K562 (cell line): ENCODE results near the gene MICAL1. TPM values are rescaled to one million over a fixed set of nuclear protein-coding genes. Genes with fewer than 3 reads are reported as not detected.

Experiments used
- ATAC-seq: fragments of 200-7000 bp; cut with Tn5 transposase; 3 replicates; pipeline ENCODE4 v1.9.1; 2020; ENCODE audit warnings: moderate library complexity
- BruUV-seq: library from RNA; stranded (reverse); fragments of 400-500 nt; replicated peaks from 2 replicates; lab custom pipeline; 2021; lab: Mats Ljungman, UMichigan
- CTCF ChIA-PET: fragments of 300-600 bp; formaldehyde crosslinking; extraction: SDS; loops from one replicate; lab custom pipeline; 2021; ENCODE audit warnings: low intra/inter-chr PET ratio; lab: Yijun Ruan, JAX
- POLR2A ChIA-PET: fragments of 300-600, 350-650 bp; sonication (Branson Sonifier 250); formaldehyde crosslinking; extraction: SDS; loops from one replicate; lab custom pipeline; 2021; ENCODE audit warnings: antibody characterized with exemption, inconsistent platforms; lab: Yijun Ruan, JAX
- DNase-seq, 4 experiments: peaks; one replicate each; pipeline versions ENCODE4 v3.0.0 to v3.0.0-alpha.2; 2011 to 2018; ENCODE audit warnings: low spot score in 3 of 4, mixed read lengths in 3 of 4; ENCODE audit errors: extremely low read depth in 1 of 4
- FAIRE-seq: peaks from 2 replicates; lab custom pipeline; 2011; peaks lifted over from hg19 to GRCh38; lab: Jason Lieb, UNC
- H2AFZ ChIP-seq: 2 replicates; pipeline ENCODE4 v1.6.0; 2011; ENCODE audit warnings: low read depth, low read length, control low read depth, inconsistent platforms
- H3K27ac ChIP-seq: fragments of 200-600 bp; 3 replicates; pipeline ENCODE4 v1.8.0; 2011; ENCODE audit warnings: low read depth, mild to moderate bottlenecking, control low read depth, inconsistent platforms, low read length, moderate library complexity, mixed read lengths; ENCODE audit errors: extremely low read depth
- H3K27me3 ChIP-seq, 2 experiments: fragments of 300-600 bp in 1 of 2; 2 replicates in 1 of 2; 3 replicates in 1 of 2; pipeline versions ENCODE4 v1.6.0 to v1.8.0; 2011; ENCODE audit warnings: inconsistent platforms in 2 of 2, low read length in 2 of 2, mild to moderate bottlenecking in 1 of 2, mixed read lengths in 1 of 2, moderate library complexity in 1 of 2; ENCODE audit not compliant: control insufficient read depth in 2 of 2, insufficient read depth in 2 of 2
- H3K36me3 ChIP-seq: fragments of 300-600 bp; 3 replicates; pipeline ENCODE4 v1.8.0; 2011; ENCODE audit warnings: mild to moderate bottlenecking, low read length, inconsistent platforms; ENCODE audit not compliant: control insufficient read depth, insufficient read depth
- H3K4me1 ChIP-seq, 2 experiments: fragments of 200-600 bp in 1 of 2; replicated peaks in 1 of 2; 2 replicates in 1 of 2; 3 replicates in 1 of 2; pipeline versions ENCODE4 v1.5.1 to v1.8.0; 2011; ENCODE audit warnings: inconsistent platforms in 2 of 2, low read length in 2 of 2, mild to moderate bottlenecking in 1 of 2, mixed read lengths in 1 of 2, moderate library complexity in 1 of 2; ENCODE audit not compliant: control insufficient read depth in 2 of 2, insufficient read depth in 2 of 2
- H3K4me2 ChIP-seq: 2 replicates; pipeline ENCODE4 v1.6.1; 2011; ENCODE audit warnings: low read length, control low read depth, inconsistent platforms, mixed read lengths; ENCODE audit not compliant: insufficient read depth
- H3K4me3 ChIP-seq: fragments of 200-600 bp; sonication (generic), shearing (Covaris generic); 2 replicates; pipeline ENCODE4 v1.5.1; 2016; ENCODE audit warnings: control low read depth, inconsistent platforms
- H3K79me2 ChIP-seq: fragments of 200-600 bp; 3 replicates; pipeline ENCODE4 v1.8.0; 2011; ENCODE audit warnings: low read length, inconsistent platforms; ENCODE audit not compliant: control insufficient read depth, insufficient read depth
- H3K9ac ChIP-seq, 2 experiments: 2 replicates each; pipeline versions ENCODE4 v1.6.0 to v1.6.1; 2011; ENCODE audit warnings: low read depth in 2 of 2, low read length in 2 of 2, control low read depth in 1 of 2, inconsistent platforms in 1 of 2, mild to moderate bottlenecking in 1 of 2, mixed read lengths in 1 of 2; ENCODE audit not compliant: insufficient read depth in 1 of 2
- H3K9me1 ChIP-seq: one replicate; pipeline ENCODE4 v1.6.0; 2011; ENCODE audit warnings: inconsistent platforms, mild to moderate bottlenecking, low read length, moderate library complexity; ENCODE audit not compliant: control insufficient read depth, insufficient read depth
- H3K9me3 ChIP-seq: replicated peaks from 2 replicates; pipeline ENCODE4 v1.5.1; 2011; ENCODE audit warnings: low read depth, low read length, inconsistent platforms; ENCODE audit not compliant: control insufficient read depth, insufficient read depth
- H4K20me1 ChIP-seq: replicated peaks from 2 replicates; pipeline ENCODE4 v1.6.1; 2011; ENCODE audit warnings: low read length, inconsistent platforms, mixed read lengths; ENCODE audit not compliant: control insufficient read depth, insufficient read depth
- CHD7 ChIP-seq: fragments of 200-600 bp; sonication (generic); IDR thresholded peaks from one replicate; pipeline ENCODE4 v1.6.1; 2012; ENCODE audit warnings: mild to moderate bottlenecking, low read depth, low read length, inconsistent platforms
- RAD21 ChIP-seq, 2 experiments: fragments of 250-450 bp in 1 of 2; fragments of 450-650 bp in 1 of 2; sonication (Bioruptor Pico) in 1 of 2; formaldehyde crosslinking in 1 of 2; IDR thresholded peaks in 1 of 2; conservative IDR thresholded peaks in 1 of 2; 2 replicates each; pipeline versions ENCODE4 v1.4.0 to v1.8.0; 2020 to 2022; ENCODE audit warnings: mild to moderate bottlenecking in 2 of 2, moderate library complexity in 1 of 2
- STAG1 ChIP-seq: sonication (generic); formaldehyde crosslinking; IDR thresholded peaks from 2 replicates; pipeline ENCODE4 v1.5.0; 2020; ENCODE audit warnings: missing genetic modification reagents, borderline replicate concordance
- ZBTB7A ChIP-seq: IDR thresholded peaks from 2 replicates; pipeline ENCODE4 v1.6.1; 2011; ENCODE audit warnings: low read depth, mild to moderate bottlenecking, low read length, moderate library complexity, borderline replicate concordance; ENCODE audit not compliant: control insufficient read depth
- ZNF197 ChIP-seq: fragments of 200-800 bp; sonication (Bioruptor generic); IDR thresholded peaks from 2 replicates; pipeline ENCODE4 v1.6.1; 2016; ENCODE audit warnings: low read depth, missing genetic modification characterization, missing compliant biosample characterization
- ZNF23 ChIP-seq: fragments of 250-450 bp; sonication (Bioruptor Pico); IDR thresholded peaks from 2 replicates; pipeline ENCODE4 v1.4.0; 2020; ENCODE audit warnings: mild to moderate bottlenecking
- ZNF586 ChIP-seq: fragments of 450-650 bp; formaldehyde crosslinking; conservative IDR thresholded peaks from 2 replicates; pipeline ENCODE4 v1.4.0; 2020; ENCODE audit warnings: mild to moderate bottlenecking, moderate library complexity
- ZNF75A ChIP-seq: fragments of 450-650 bp; formaldehyde crosslinking; IDR thresholded peaks from 2 replicates; pipeline ENCODE4 v1.4.0; 2020; ENCODE audit warnings: mild to moderate bottlenecking
- WGBS: fragments of 100-300 bp; shearing (Covaris generic); methylation state at CpG from one replicate; pipeline ENCODE4 v1.1.6; 2016; ENCODE audit warnings: low coverage, mixed read lengths; ENCODE audit not compliant: insufficient coverage; ENCODE audit errors: missing lambda C conversion rate; 5-methylcytosine and 5-hydroxymethylcytosine counted together
- in situ Hi-C: fragments of 300-500 bp; cut with MboI; formaldehyde crosslinking; loops from 4 replicates; pipeline ENCODE4 v1.15.0; 2018; ENCODE audit warnings: inconsistent platforms, mixed read lengths
- intact Hi-C: fragments of 100-400 bp; cut with micrococcal nuclease; formaldehyde crosslinking; loops from 2 replicates; pipeline ENCODE4 v1.14.2; 2022
- polyA plus RNA-seq, 8 experiments: library from polyadenylated mRNA; depleted of rRNA in 4 of 8; stranded (reverse) in 5 of 8; unstranded in 3 of 8; fragments of >200 nt; fragmentation: Nextera tagmentation in 2 of 8; fragmentation: Illumina TruSeq in 1 of 8; extraction: Ambion mirVana in 2 of 8; extraction: Trizol in 1 of 8; gene quantifications; 2 replicates each; pipeline versions ENCODE4 v1.2.1 to v1.2.3, GENCODE V29; 2011 to 2014; ENCODE audit warnings: inconsistent platforms in 1 of 8, missing spikeins in 1 of 8
- total RNA-seq, 7 experiments: library from RNA; depleted of rRNA in 6 of 7; stranded (reverse); fragments of >200 nt in 6 of 7; fragmentation: Illumina TruSeq in 2 of 7; extraction: Trizol in 2 of 7; gene quantifications; 2 replicates each; pipeline versions ENCODE4 v1.2.1 to v1.2.3, GENCODE V29; 2011 to 2021; ENCODE audit warnings: low replicate concordance in 1 of 7
- TF ChIP-seq, protein P1 (sequence below): sonication (generic); formaldehyde crosslinking; IDR thresholded peaks from 2 replicates; pipeline ENCODE4 v1.8.0; 2022; ENCODE audit warnings: mild to moderate bottlenecking, missing genetic modification reagents

Gene MICAL1
- total and polyA plus RNA-seq, 9 of the 15 experiments (the other 6 are each of a cell fraction or from before 2014, with no cell fraction given), result 0.07 to 15.2 (median 7.0) TPM

GRCh38 chr6:109434456-109434855 is 21.1 kb downstream of the MICAL1 start:
- Histone ChIP-seq H3K4me1 (peaks cover 0 to under 1% of the 10 kb centered on the region in 2 experiments; a peak in 2 of 5 replicates), H3K36me3 (no peaks in the 10 kb centered on the region), H3K4me2 (no peak overlapping the region), H3K79me2 (no peaks in the 10 kb centered on the region), H3K4me3 (no peak overlapping the region), H3K9me1 (no peaks in the 10 kb centered on the region), H3K27ac (no peak overlapping the region), H3K9ac (no peak overlapping the region), H2AFZ (no peak overlapping the region), H3K9me3 (no peaks in the 10 kb centered on the region), H4K20me1 (no peaks in the 10 kb centered on the region), H3K27me3 (no peaks in the 10 kb centered on the region)
- BruUV-seq, result no TSS peak
- 20% methylated on average over 2 of the region's 2 CpGs for WGBS
- FAIRE-seq, result peak; percentile 19
- DNase-seq, result no peak
- in situ Hi-C loops, result no loop called here
- intact Hi-C loops, result no loop called here
- POLR2A ChIA-PET, result interaction anchor here (1.4 kb wide), 1 partner anchor 10 kb away, joined by 6 read pairs; no protein-coding TSS in a partner anchor
- no peak for ATAC-seq
- CTCF ChIA-PET, result no interaction called here
- TF ChIP-seq ZBTB7A (no peak), CHD7 (no peak), ZNF75A (CRISPR knock-in tag) (no peak), ZNF23 (no peak), ZNF586 (CRISPR knock-in tag) (no peak), RAD21 (CRISPR knock-in tag; conservative IDR thresholded peaks at IDR 0.05 in 1 of 2, IDR thresholded peaks at IDR 0.05 in 1 of 2) (no peak), ZNF197 (CRISPR knock-in tag) (no peak), STAG1 (CRISPR knock-in tag) (no peak)
- TF ChIP-seq, protein P1, sequence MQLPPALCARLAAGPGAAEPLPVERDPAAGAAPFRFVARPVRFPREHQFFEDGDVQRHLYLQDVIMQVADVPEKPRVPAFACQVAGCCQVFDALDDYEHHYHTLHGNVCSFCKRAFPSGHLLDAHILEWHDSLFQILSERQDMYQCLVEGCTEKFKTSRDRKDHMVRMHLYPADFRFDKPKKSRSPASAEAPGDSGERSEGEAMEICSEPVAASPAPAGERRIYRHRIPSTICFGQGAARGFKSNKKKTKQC (CRISPR knock-in tag), result no peak
